ENCODE measurements around the gene ARFGEF3.

Gene ARFGEF3

GRCh38 chr6:138246650-138247440 is 85.1 kb downstream of the ARFGEF3 start:
- DNase-seq: no peak

- no peak for DNase-seq
These were observed 86.3 kb downstream of the ARFGEF3 start for GRCh38 chr6:138248011-138248410.

GRCh38 chr6:138248878-138249277 is 87.1 kb downstream of the ARFGEF3 start:
- DNase-seq: no peak

GRCh38 chr6:138250053-138250452 is 88.3 kb downstream of the ARFGEF3 start:
- no peak for DNase-seq

GRCh38 chr6:138250513-138251247 is 88.9 kb downstream of the ARFGEF3 start:
- DNase-seq: no peak

GRCh38 chr6:138253731-138254130 is 92.0 kb downstream of the ARFGEF3 start:
- DNase-seq: no peak

- no peak for DNase-seq
These were observed 93.7 kb downstream of the ARFGEF3 start for GRCh38 chr6:138255443-138255842.

GRCh38 chr6:138257638-138258040 is 95.9 kb downstream of the ARFGEF3 start:
- DNase-seq: no peak

GRCh38 chr6:138258197-138258596 is 96.5 kb downstream of the ARFGEF3 start:
- DNase-seq: no peak

GRCh38 chr6:138258991-138259390 is 97.3 kb downstream of the ARFGEF3 start:
- no peak for DNase-seq

- DNase-seq: no peak
These were observed 99.5 kb downstream of the ARFGEF3 start for GRCh38 chr6:138261116-138261780.

- no peak for DNase-seq
These were observed 102.2 kb downstream of the ARFGEF3 start for GRCh38 chr6:138263963-138264362.

- DNase-seq: no peak
These were observed 102.7 kb downstream of the ARFGEF3 start for GRCh38 chr6:138264372-138264880.

GRCh38 chr6:138266095-138266494 is 104.4 kb downstream of the ARFGEF3 start:
- DNase-seq: no peak

- DNase-seq: no peak
These were observed 106.5 kb downstream of the ARFGEF3 start for GRCh38 chr6:138267971-138268895.

- DNase-seq: no peak
These were observed 109.7 kb downstream of the ARFGEF3 start for GRCh38 chr6:138271451-138271850.

GRCh38 chr6:138272533-138273315 is 111.0 kb downstream of the ARFGEF3 start:
- no peak for DNase-seq

- no peak for DNase-seq
These were observed 114.2 kb downstream of the ARFGEF3 start for GRCh38 chr6:138275976-138276375.

- DNase-seq: no peak
These were observed 116.1 kb downstream of the ARFGEF3 start for GRCh38 chr6:138277835-138278234.

- DNase-seq: no peak
These were observed 116.6 kb downstream of the ARFGEF3 start for GRCh38 chr6:138278326-138278725.

- DNase-seq: no peak
These were observed 124.1 kb downstream of the ARFGEF3 start for GRCh38 chr6:138285800-138286199.

GRCh38 chr6:138286698-138287097 is 125.0 kb downstream of the ARFGEF3 start:
- no peak for DNase-seq

Data from activated T-cell treated with anti-CD3 and anti-CD28 coated beads, Interleukin-2, amount 50 U/mL, for 48 hours (primary cell).